Spleen (tissue), 11 donors: ENCODE measurements around the gene ADD3. TPM values are rescaled to one million over a fixed set of nuclear protein-coding genes. Genes with fewer than 3 reads are reported as not detected.

Experiments used
- DNase-seq: peaks from one replicate; pipeline ENCODE4 v3.0.0-alpha.2; 2020
- H3K27ac ChIP-seq, 8 donors: fragments of 200-600 bp; sonication (generic) in 7 of 8; 1 replicate in 4 of 8; 2 replicates in 4 of 8; pipeline versions ENCODE4 v1.5.0 to v1.8.0; 2016 to 2021; ENCODE audit warnings: inconsistent platforms in 4 of 8, mild to moderate bottlenecking in 4 of 8, moderate library complexity in 1 of 8
- H3K27me3 ChIP-seq, 7 donors: fragments of 200-600 bp; sonication (generic) in 6 of 7; replicated peaks in 1 of 7; 1 replicate in 4 of 7; 2 replicates in 3 of 7; pipeline versions ENCODE4 v1.5.0 to v1.8.0; 2016 to 2021; ENCODE audit warnings: inconsistent platforms in 3 of 7, mild to moderate bottlenecking in 1 of 7
- H3K36me3 ChIP-seq, 6 donors: fragments of 200-600 bp; sonication (generic) in 5 of 6; 1 replicate in 4 of 6; 2 replicates in 2 of 6; pipeline versions ENCODE4 v1.5.0 to v1.8.0; 2016 to 2021; ENCODE audit warnings: inconsistent platforms in 2 of 6
- H3K4me1 ChIP-seq, 6 donors: fragments of 200-600 bp; sonication (generic) in 5 of 6; 1 replicate in 3 of 6; 2 replicates in 3 of 6; pipeline versions ENCODE4 v1.5.0 to v1.8.0; 2016 to 2021; ENCODE audit warnings: inconsistent platforms in 3 of 6
- H3K4me3 ChIP-seq, 8 donors: fragments of 200-600 bp; sonication (generic) in 7 of 8; 1 replicate in 4 of 8; 2 replicates in 4 of 8; pipeline versions ENCODE4 v1.5.0 to v1.8.0; 2016 to 2021; ENCODE audit warnings: inconsistent platforms in 4 of 8, mild to moderate bottlenecking in 4 of 8, moderate library complexity in 2 of 8
- H3K9me3 ChIP-seq, 8 donors: fragments of 200-600 bp; sonication (generic) in 7 of 8; 1 replicate in 4 of 8; 2 replicates in 4 of 8; pipeline versions ENCODE4 v1.5.0 to v1.8.0; 2016 to 2021; ENCODE audit warnings: inconsistent platforms in 4 of 8
- CTCF ChIP-seq, 11 experiments: fragments of 200-600 bp in 7 of 11; fragments of 450-650 bp in 4 of 11; sonication (generic) in 4 of 11; IDR thresholded peaks in 8 of 11; conservative IDR thresholded peaks in 3 of 11; 1 replicate in 7 of 11; 2 replicates in 4 of 11; pipeline versions ENCODE4 v1.4.0 to v1.8.0; 2016 to 2021; ENCODE audit warnings: antibody characterized with exemption in 11 of 11, inconsistent platforms in 4 of 11, mild to moderate bottlenecking in 1 of 11
- POLR2A ChIP-seq, 3 donors: fragments of 450-650 bp; IDR thresholded peaks; one replicate each; pipeline ENCODE4 v1.5.1; 2017; ENCODE audit warnings: antibody characterized with exemption in 3 of 3, mild to moderate bottlenecking in 1 of 3
- POLR2AphosphoS5 ChIP-seq, 3 donors: sonication (generic); formaldehyde crosslinking; IDR thresholded peaks; one replicate each; pipeline ENCODE4 v1.5.1; 2017; ENCODE audit warnings: antibody characterized with exemption in 3 of 3
- WGBS, 5 donors: extraction: QIAGEN DNeasy Blood & Tissue Kit in 3 of 5; methylation state at CpG; one replicate each; pipeline versions ENCODE4 v1.1.5 to v1.1.7; 2013 to 2018; 5-methylcytosine and 5-hydroxymethylcytosine counted together
- intact Hi-C: fragments of 100-400 bp; cut with DNase I; formaldehyde crosslinking; loops from one replicate; pipeline ENCODE4 v1.15.0; 2023; ENCODE audit warnings: low total_unique reads
- polyA plus RNA-seq, 3 donors: library from polyadenylated mRNA; stranded (reverse); fragments of 200-250 nt; gene quantifications; one replicate each; pipeline ENCODE4 v1.2.1, GENCODE V29; 2013
- total RNA-seq, 7 donors: library from RNA; depleted of rRNA in 3 of 7; stranded (reverse); fragments of >200 nt in 3 of 7; fragmentation: NEBNext Ultra II Directional in 4 of 7; extraction: Animal tissue kit (Norgen Biotek cat#: 25700) in 4 of 7; gene quantifications; one replicate each; pipeline versions ENCODE4 v1.1.0 to v1.2.1, GENCODE V29; 2016 to 2021
- donor health status: healthy with polysubstance abuse.
- donor health status: DM: no; HTN: no; CAD: no; lungs with moderate emphysema.
- donor health status: DM: no; HTN: no; CAD: no.
- donor health status: Bipolar disorder and iron deficiency.
- donor health status: healthy.
- donor health status: DM: no; HTN: no; CAD: no.
- donor health status: DM: yes; HTN: yes; CAD: no.

The ADD3 gene
- total and polyA plus RNA-seq, 10 donors = 35.0 to 155 (median 94.9) TPM

GRCh38 chr10:109969760-109970346 lies 37.9 kb upstream of the ADD3 start:
- TF ChIP-seq POLR2A (IDR thresholded peaks at IDR 0.05) = no peak
- TF ChIP-seq POLR2AphosphoS5 (IDR thresholded peaks at IDR 0.05) = no peak
- no peak for TF ChIP-seq CTCF (IDR thresholded peaks at IDR 0.05 in 8 of 11, conservative IDR thresholded peaks at IDR 0.05 in 3 of 11)
- WGBS, 5 donors = 82 to 93% (median 89%) methylated on average over 8 of the region's 8 CpGs
- Histone ChIP-seq H3K4me3 (no peak overlapping the region), H3K9me3 (no peaks in the 10 kb centered on the region), H3K27ac (no peak overlapping the region), H3K27me3 (no peaks in the 10 kb centered on the region), H3K36me3 (no peaks in the 10 kb centered on the region), H3K4me1 (peaks cover 0 to 9% (median 0%) of the 10 kb centered on the region in 6 donors)
- intact Hi-C loops = no loop called here
- no peak for DNase-seq

- no peak overlapping the region for H3K27ac ChIP-seq
- DNase-seq = no peak
- intact Hi-C loops = no loop called here
- H3K27me3 ChIP-seq = no peaks in the 10 kb centered on the region
- peaks cover 0 to 9% (median 0%) of the 10 kb centered on the region in 6 donors for H3K4me1 ChIP-seq
- H3K4me3 ChIP-seq = no peak overlapping the region
- no peaks in the 10 kb centered on the region for H3K36me3 ChIP-seq
- WGBS, 5 donors = 84 to 95% (median 89%) methylated on average over 3 of the region's 3 CpGs
- TF ChIP-seq POLR2AphosphoS5 (IDR thresholded peaks at IDR 0.05) (no peak), POLR2A (IDR thresholded peaks at IDR 0.05) (no peak), CTCF (IDR thresholded peaks at IDR 0.05 in 8 of 11, conservative IDR thresholded peaks at IDR 0.05 in 3 of 11) (no peak)
- no peaks in the 10 kb centered on the region for H3K9me3 ChIP-seq
Observed at GRCh38 chr10:109971634-109972033, 36.1 kb upstream of the ADD3 start.

- WGBS, 5 donors = 93 to 98% (median 94%) methylated on average over 2 of the region's 2 CpGs
Observed at GRCh38 chr10:109972372-109973001, 35.3 kb upstream of the ADD3 start.

More at GRCh38 chr10:109972372-109973001, 35.3 kb upstream of the ADD3 start:
- intact Hi-C loops = no loop called here
- Histone ChIP-seq H3K27ac (no peak overlapping the region), H3K4me3 (no peak overlapping the region), H3K4me1 (peaks cover 0 to 3% (median 0%) of the 10 kb centered on the region in 6 donors), H3K36me3 (no peaks in the 10 kb centered on the region), H3K27me3 (no peaks in the 10 kb centered on the region), H3K9me3 (no peaks in the 10 kb centered on the region)
- TF ChIP-seq POLR2A (IDR thresholded peaks at IDR 0.05) (no peak), POLR2AphosphoS5 (IDR thresholded peaks at IDR 0.05) (no peak), CTCF (IDR thresholded peaks at IDR 0.05 in 8 of 11, conservative IDR thresholded peaks at IDR 0.05 in 3 of 11) (no peak)
- no peak for DNase-seq
